ENCODE results near the gene UBE2D4.
"Not testable (repeated sequence)": the region's sequence is repeated elsewhere in the genome, so short reads cannot be mapped to it uniquely, and the experiment has no call there.

Gene UBE2D4

GRCh38 chr7:43966392-43966791 is 40.2 kb downstream of the UBE2D4 start:
- DNase-seq (ENCODE audit: low read depth in 2 of 2): not testable (repeated sequence)

GRCh38 chr7:43968172-43969040 is 42.2 kb downstream of the UBE2D4 start:
- not testable (repeated sequence) for DNase-seq (ENCODE audit: low read depth in 2 of 2)

DNA sequence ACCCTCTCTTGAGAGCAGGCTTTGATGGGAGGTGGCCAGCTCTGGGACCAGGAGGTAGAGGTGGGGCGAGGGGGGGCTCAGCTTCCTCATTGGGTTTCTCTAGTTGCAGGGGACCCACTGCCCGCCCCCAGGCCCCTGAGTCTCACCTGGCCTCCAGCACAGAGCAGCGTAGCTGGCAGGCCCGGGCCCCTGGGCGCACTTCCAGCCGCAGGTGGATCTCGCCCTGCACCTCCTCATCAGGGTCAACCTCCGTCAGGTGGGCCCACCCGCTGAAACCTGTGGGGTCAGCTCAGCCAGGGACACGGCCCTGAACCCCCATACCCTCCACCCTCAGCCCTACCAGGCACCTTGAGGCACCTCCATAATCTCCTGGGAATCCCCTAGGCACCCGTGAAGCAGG is 43.4 kb downstream of the UBE2D4 start:
- not testable (repeated sequence) for DNase-seq (ENCODE audit: low read depth in 2 of 2)

DNA sequence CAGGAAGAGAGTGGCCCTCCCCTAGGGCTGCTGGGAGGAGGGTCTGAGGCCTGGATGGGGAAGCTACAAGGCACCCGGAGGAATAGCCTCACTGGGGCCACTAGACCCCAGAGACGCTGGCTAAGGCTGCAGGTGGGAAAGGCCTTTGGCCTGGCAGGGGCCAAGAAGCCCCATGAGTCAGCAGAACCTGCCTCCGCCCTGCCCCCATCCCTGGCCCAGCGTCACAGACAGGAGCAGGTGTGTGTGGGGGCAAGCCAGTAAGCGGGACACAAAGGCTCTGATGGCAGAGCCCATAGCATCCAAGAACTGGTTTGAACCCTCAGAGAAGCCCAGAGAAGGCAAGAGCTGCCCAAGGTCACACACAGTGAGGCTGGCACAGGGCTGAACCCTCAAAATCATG is 44.5 kb downstream of the UBE2D4 start:
- not testable (repeated sequence) for DNase-seq (ENCODE audit: low read depth in 2 of 2)

DNA sequence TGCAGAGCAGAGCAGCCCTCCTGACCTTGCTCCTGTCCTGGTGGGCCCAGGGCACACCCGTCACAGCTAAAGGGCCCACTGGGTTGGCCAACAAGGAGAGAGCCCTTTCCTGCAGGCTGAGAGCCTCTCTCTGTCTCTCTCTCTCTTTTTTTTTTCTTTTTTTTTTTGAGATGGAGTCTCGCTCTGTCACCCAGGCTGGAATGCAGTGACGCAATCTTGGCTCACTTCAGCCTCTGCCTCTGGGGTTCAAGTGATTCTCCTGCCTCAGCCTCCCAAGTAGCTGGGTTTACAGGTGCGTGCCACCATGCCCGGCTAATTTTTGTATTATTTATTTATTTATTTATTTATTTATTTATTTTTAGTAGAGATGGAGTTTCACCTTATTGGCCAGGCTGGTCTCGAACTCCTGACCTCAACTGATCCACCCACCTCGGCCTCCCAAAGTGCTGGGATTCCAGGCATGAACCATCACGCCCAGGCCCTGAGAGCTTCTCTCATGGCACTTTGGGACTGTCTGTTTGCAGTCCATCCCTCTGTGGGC is 47.9 kb downstream of the UBE2D4 start:
- not testable (repeated sequence) for DNase-seq (ENCODE audit: low read depth in 2 of 2)

GRCh38 chr7:43974725-43975482 is 48.7 kb downstream of the UBE2D4 start:
- DNase-seq (ENCODE audit: low read depth in 2 of 2): not testable (repeated sequence)

DNA sequence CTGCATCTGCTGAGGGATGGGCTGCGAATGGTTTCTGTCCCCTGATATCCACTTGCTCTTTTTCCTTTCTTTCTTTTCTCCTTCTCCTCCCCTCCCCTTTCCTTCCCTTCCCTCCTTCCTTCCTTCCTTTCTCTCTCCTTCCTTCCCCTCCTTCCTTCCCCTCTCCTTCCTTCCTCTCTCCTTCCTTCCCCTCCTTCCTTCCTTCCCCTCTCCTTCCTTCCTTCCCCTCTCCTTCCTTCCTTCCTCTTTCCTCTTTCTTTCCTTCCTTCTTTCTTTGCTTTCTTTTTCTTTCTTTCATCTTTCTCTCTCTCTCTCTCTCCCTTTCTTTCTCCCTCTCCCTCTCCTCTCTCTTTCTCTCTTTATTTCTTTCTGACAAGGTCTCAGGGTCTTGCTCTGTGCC is 51.3 kb downstream of the UBE2D4 start:
- DNase-seq (ENCODE audit: low read depth in 2 of 2): no peak

- DNase-seq (ENCODE audit: low read depth in 2 of 2): not testable (repeated sequence)
Measured at GRCh38 chr7:43978102-43978501, 51.9 kb downstream of the UBE2D4 start.

GRCh38 chr7:43982848-43983247 is 56.6 kb downstream of the UBE2D4 start:
- DNase-seq (ENCODE audit: low read depth in 2 of 2): not testable (repeated sequence)

DNA sequence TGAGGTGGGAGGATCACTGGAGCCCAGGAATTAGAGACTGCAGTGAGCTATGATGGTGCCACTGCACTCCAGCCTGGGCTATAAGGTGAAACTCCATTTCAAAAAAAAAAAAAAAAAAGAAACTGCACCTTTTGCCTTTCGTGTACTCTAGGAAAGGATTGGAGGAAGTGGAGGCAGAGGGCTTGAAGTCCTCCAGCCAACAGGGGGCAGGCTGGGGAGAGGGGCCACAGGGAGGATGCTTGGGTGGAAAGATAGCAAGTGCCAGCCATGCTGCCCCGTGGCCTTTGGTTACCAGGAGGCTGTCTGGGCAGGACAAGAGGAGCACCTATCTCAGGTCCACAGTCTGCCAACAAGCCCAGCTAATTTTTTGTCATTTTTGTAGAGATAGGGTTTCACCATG is 57.5 kb downstream of the UBE2D4 start:
- DNase-seq (ENCODE audit: low read depth in 2 of 2): not testable (repeated sequence)

- DNase-seq (ENCODE audit: low read depth in 2 of 2): peak; percentile 59 to 61
Measured at GRCh38 chr7:43985904-43986864, 59.9 kb downstream of the UBE2D4 start.

GRCh38 chr7:43987476-43987875 is 61.2 kb downstream of the UBE2D4 start:
- DNase-seq (ENCODE audit: low read depth in 2 of 2): not testable (repeated sequence)

- DNase-seq (ENCODE audit: low read depth in 2 of 2): not testable (repeated sequence)
Measured at GRCh38 chr7:43990011-43990585, 63.9 kb downstream of the UBE2D4 start.

DNA sequence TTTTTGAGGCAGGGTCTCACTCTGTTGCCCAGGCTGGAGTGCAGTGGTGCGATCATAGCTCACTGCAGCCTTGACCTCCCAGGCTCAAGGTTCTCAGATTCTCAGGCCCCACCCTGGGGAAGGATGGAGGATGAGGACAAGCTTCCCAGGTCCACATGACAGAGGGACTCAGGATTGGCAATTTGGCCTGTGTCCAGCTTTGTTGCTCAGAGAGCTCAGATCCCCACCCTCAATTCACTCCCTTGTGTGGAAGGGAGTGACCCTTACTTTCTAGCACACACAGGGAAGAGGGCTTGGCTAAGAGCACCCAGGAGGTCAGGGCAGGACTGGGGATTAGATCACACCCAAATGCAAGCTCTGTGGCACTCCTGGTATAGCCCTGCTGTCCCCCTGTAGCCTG is 64.6 kb downstream of the UBE2D4 start:
- DNase-seq (ENCODE audit: low read depth in 2 of 2): not testable (repeated sequence)

DNA sequence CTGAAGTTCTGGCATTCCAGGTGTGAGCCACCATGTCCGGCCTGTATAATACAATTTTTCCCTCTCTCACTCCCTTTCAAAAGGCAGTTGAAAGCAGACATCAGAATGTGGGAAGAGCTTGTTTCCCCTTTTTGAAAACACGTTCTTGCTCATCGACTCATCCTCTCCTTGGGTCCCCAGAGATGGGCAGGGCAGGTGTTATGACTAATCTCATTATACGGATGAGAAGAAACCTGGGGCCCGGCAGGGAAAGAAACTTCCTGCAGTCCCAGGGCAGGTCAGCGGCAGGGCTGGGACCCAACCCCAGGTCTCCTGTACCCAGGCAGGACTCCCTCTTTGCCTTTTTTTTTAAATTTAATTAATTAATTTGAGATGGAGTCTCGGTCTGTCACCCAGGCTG is 66.7 kb downstream of the UBE2D4 start:
- not testable (repeated sequence) for DNase-seq (ENCODE audit: low read depth in 2 of 2)

DNA sequence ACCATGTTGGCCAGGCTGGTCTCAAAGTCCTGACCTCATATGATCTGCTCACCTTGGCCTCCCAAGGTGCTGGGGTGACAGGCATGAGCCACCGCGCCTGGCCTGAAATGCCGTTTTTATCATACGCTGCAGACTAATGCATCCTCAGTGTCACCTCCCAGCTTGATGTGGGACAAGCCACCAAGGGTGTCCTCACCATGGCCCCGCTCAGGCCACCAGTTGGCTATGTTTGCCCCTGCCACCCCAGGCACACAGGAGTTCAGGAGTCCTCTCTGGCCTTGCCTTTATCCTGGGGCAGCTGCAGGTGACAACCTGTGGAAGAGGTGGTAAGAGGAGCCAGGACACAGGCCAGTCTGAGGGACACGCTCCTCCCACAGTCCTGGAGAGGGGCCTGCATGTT is 68.4 kb downstream of the UBE2D4 start:
- DNase-seq (ENCODE audit: low read depth in 2 of 2): not testable (repeated sequence)

DNA sequence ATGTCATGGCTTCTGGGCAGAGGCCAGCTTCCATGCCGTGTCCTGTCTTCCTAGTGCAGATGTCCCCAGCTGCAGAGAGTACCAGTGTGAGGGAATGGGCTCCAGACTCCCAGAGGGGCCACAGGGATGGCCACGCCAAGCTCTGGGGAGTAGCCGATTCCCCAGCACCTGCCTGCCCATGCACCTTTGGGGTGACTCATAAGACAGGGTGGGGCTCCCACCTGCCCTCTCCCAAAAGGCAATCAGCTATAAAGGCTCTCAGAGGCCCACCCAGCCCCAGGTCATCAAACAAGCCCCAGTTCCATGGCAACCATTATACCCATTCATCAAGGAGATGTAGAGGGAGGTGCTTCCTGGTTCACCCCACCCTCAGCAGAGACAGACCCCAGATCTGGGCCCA is 71.3 kb downstream of the UBE2D4 start, which contains the start of gene SPDYE1:
SPDYE1 (plus strand) TSS at position 366 of the 400 bp plus-strand sequence. CDS start 2,053 bp downstream, outside the sequence.
- DNase-seq (ENCODE audit: low read depth in 2 of 2): not testable (repeated sequence)

Data from stimulated activated CD8-positive, alpha-beta memory T cell treated with anti-CD3 and anti-CD28 coated beads, Interleukin-15, amount 100 ng/mL, for 4 hours (primary cell).